Transverse colon (tissue), 4 donors: ENCODE data around the gene OFD1. TPM values are rescaled to one million over a fixed set of nuclear protein-coding genes. Genes with fewer than 3 reads are reported as not detected.

ENCODE experiments used
- DNase-seq: peaks from one replicate; pipeline ENCODE4 v3.0.0-alpha.2; 2019
- H3K27ac ChIP-seq, 4 donors: fragments of 200-600 bp; sonication (generic); 2 replicates each; pipeline ENCODE4 v1.5.1; 2016 to 2018; ENCODE audit warnings: inconsistent platforms in 4 of 4
- H3K27me3 ChIP-seq: fragments of 200-600 bp; sonication (generic); 2 replicates; pipeline ENCODE4 v1.5.1; 2017; ENCODE audit warnings: inconsistent platforms
- H3K36me3 ChIP-seq, 4 donors: fragments of 200-600 bp; sonication (generic); 2 replicates each; pipeline ENCODE4 v1.5.1; 2017 to 2019; ENCODE audit warnings: inconsistent platforms in 4 of 4
- H3K4me1 ChIP-seq, 4 donors: fragments of 200-600 bp; sonication (generic); 2 replicates each; pipeline ENCODE4 v1.5.1; 2017 to 2020; ENCODE audit warnings: inconsistent platforms in 4 of 4
- H3K4me3 ChIP-seq, 4 donors: fragments of 200-600 bp; sonication (generic); 1 replicate in 1 of 4; 2 replicates in 3 of 4; pipeline versions ENCODE4 v1.5.1 to v1.6.1; 2017 to 2019; ENCODE audit warnings: inconsistent platforms in 4 of 4
- H3K9me3 ChIP-seq, 2 donors: fragments of 200-600 bp; sonication (generic); 2 replicates each; pipeline ENCODE4 v1.5.1; 2017 to 2019; ENCODE audit warnings: inconsistent platforms in 2 of 2
- CTCF ChIP-seq, 5 experiments: fragments of 200-600 bp in 3 of 5; fragments of 450-650 bp in 2 of 5; sonication (generic) in 3 of 5; IDR thresholded peaks; 1 replicate in 2 of 5; 2 replicates in 3 of 5; pipeline ENCODE4 v1.5.1; 2016 to 2017; ENCODE audit warnings: antibody characterized with exemption in 5 of 5, inconsistent platforms in 3 of 5, mild to moderate bottlenecking in 2 of 5, moderate library complexity in 1 of 5
- EP300 ChIP-seq: sonication (generic); formaldehyde crosslinking; IDR thresholded peaks from one replicate; pipeline ENCODE4 v1.6.1; 2017; ENCODE audit warnings: antibody characterized with exemption, low read depth
- POLR2A ChIP-seq: fragments of 450-650 bp; IDR thresholded peaks from one replicate; pipeline ENCODE4 v1.6.1; 2016; ENCODE audit warnings: antibody characterized with exemption, mild to moderate bottlenecking, moderate library complexity
- POLR2AphosphoS5 ChIP-seq, 3 donors: sonication (generic); formaldehyde crosslinking; IDR thresholded peaks; one replicate each; pipeline ENCODE4 v1.6.1; 2016; ENCODE audit warnings: antibody characterized with exemption in 3 of 3
- whole genome bisulfite sequencing, 2 donors: methylation state at CpG; one replicate each; pipeline ENCODE4 v1.1.5; 2018; ENCODE audit warnings: low coverage in 1 of 2; 5-methylcytosine and 5-hydroxymethylcytosine counted together
- in situ Hi-C, 4 donors: fragments of 200-750 bp; cut with MboI; loops; one replicate each; pipeline versions ENCODE4 v1.15.0 to v1.15.1; 2017; ENCODE audit warnings: low sequenced_read_pairs in 3 of 4, low pct_ligation_motif_present in 1 of 4, low pct_unique_long_range_greater_than_20kb in 1 of 4
- intact Hi-C: fragments of 100-400 bp; cut with DNase I; formaldehyde crosslinking; loops from one replicate; pipeline ENCODE4 v1.15.1; 2023; ENCODE audit warnings: low total_unique reads
- total RNA-seq, 4 donors: library from RNA; depleted of rRNA; stranded (reverse); fragments of >200 nt; gene quantifications; one replicate each; pipeline ENCODE4 v1.1.0, GENCODE V29; 2016

OFD1 gene
- 100 to 1,000 TPM in 1 of 4 donors, 10 to 100 TPM in 3; 27.2 to 184 (median 62.8) TPM for total RNA-seq

GRCh38 chrX:13734278-13735172 lies at the start of gene OFD1, which contains the start of gene TRAPPC2:
TSS of gene OFD1 (plus strand) at chrX:13734748. CDS start at chrX:13735072, 324 bp downstream.
TSS of gene TRAPPC2 (minus strand) at chrX:13734620. CDS start at chrX:13719963, 14,657 bp downstream.
- no peaks in the 10 kb centered on the region for H3K36me3 ChIP-seq
- H3K4me1 ChIP-seq: peaks cover 0 to 33% (median 0%) of the 10 kb centered on the region in 4 donors
- H3K27ac ChIP-seq: peak within 1 kb of the TSS; percentile 91 to 97 (median 95)
- WGBS, 2 donors: 5% methylated on average over 67 of the region's 75 CpGs; no CpG with 5 or more reads in 1 of the 2 donors
- peak; percentile 97 for DNase-seq
- intact Hi-C loops: loop anchor here (10.0 kb wide), 1 partner anchor 70 kb away; no protein-coding TSS in a partner anchor
- H3K9me3 ChIP-seq: no peaks in the 10 kb centered on the region
- H3K4me3 ChIP-seq: peak within 1 kb of the TSS; percentile 67 to 90 (median 82)
- in situ Hi-C loops: loop anchor here in 2 of 4 donors (10.0 to 25.0 kb wide), 2 partner anchors 80 to 303 kb away; partner anchors contain the start of genes GEMIN8 (in 1 of the 2) and TCEANC (in 1 of the 2)
- peak in 1 of 5 experiments; percentile 16 for TF ChIP-seq CTCF (IDR thresholded peaks at IDR 0.05)
- TF ChIP-seq POLR2AphosphoS5 (IDR thresholded peaks at IDR 0.05): peak; percentile 98 to 99 (median 98)
- peak; percentile 98 for TF ChIP-seq POLR2A
- TF ChIP-seq EP300: no peak
- no peaks in the 10 kb centered on the region for H3K27me3 ChIP-seq

DNA sequence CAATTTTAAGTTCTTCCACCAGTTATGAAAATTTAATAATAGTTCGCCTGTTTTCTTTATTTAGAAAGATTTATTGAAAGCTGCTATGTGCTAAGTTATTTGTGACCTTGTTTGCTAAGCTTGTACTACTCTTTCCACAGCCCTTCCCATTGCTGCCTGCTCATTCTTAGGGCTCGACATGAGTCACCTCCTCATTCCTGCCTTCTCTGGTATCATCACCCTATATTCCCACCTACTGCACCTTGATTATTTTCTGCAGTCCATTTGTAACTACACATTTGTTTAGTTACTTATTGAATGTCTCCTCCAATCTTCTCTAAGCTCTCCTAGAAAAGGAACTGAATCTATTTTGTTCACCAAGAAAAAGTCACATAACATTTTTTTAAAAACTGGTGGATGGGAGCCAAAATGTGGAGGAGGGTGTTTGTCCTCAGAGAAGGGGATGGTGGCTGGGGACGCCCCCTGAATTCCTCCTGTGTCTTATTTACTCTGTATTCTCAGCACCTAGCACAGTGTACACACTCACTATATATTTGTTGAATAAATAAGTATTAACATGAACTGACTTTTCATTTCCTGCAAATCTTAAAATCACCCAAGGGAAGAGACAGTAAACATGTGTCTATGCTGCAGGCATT lies 49.3 kb upstream of the OFD1 start:
- no peaks in the 10 kb centered on the region for H3K36me3 ChIP-seq
- no peak for DNase-seq
- in situ Hi-C loops: no loop called here
- peaks cover 0 to 4% (median 0%) of the 10 kb centered on the region in 4 donors for H3K4me1 ChIP-seq
- no peak overlapping the region for H3K4me3 ChIP-seq
- no peaks in the 10 kb centered on the region for H3K9me3 ChIP-seq
- no peak for TF ChIP-seq EP300
- no peak for TF ChIP-seq POLR2A
- no peak for TF ChIP-seq CTCF (IDR thresholded peaks at IDR 0.05)
- TF ChIP-seq POLR2AphosphoS5 (IDR thresholded peaks at IDR 0.05): no peak
- no peaks in the 10 kb centered on the region for H3K27me3 ChIP-seq
- intact Hi-C loops: no loop called here
- H3K27ac ChIP-seq: no peak overlapping the region
- 25 to 40% methylated on average over 2 to 3 of the region's 3 CpGs for WGBS, 2 donors

DNA sequence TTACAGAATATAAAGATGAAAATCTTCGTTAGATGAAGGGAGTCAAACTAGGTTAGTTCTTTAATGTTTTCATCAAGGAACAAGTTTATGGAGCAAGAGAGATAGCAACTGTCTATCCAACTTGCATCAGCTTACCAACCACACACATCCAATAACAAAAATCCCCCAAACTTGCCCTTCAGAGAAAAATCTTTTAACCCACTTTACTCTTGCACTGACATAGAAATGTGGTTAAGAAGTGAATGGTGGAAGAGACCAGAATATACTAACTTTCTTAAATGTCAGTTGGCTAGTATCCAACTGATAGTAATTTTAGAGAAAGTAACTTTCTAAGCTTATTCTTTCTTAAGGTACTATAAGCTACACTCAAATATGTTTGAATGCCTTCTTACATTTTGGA lies 47.3 kb upstream of the OFD1 start:
- TF ChIP-seq EP300 (no peak), POLR2A (no peak), POLR2AphosphoS5 (IDR thresholded peaks at IDR 0.05) (no peak), CTCF (IDR thresholded peaks at IDR 0.05) (no peak)
- intact Hi-C loops (no loop called here), in situ Hi-C loops (no loop called here)
- peaks cover 4 to 17% (median 5%) of the 10 kb centered on the region in 4 donors for H3K4me1 ChIP-seq
- no peak for DNase-seq
- no peaks in the 10 kb centered on the region for H3K27me3 ChIP-seq
- no peak overlapping the region for H3K27ac ChIP-seq
- H3K4me3 ChIP-seq: no peak overlapping the region
- no peaks in the 10 kb centered on the region for H3K9me3 ChIP-seq
- 69 to 80% methylated on average over 1 of the region's 1 CpG for WGBS, 2 donors
- H3K36me3 ChIP-seq: no peaks in the 10 kb centered on the region
